GM12865 (cell line): ENCODE results near the gene WRAP73.

ENCODE experiments used
- DNase-seq: peaks from one replicate; pipeline ENCODE4 v3.0.0; 2010; ENCODE audit warnings: low read depth
- H3K4me3 ChIP-seq: 2 replicates; pipeline ENCODE4 v1.5.1; 2011; ENCODE audit warnings: mild to moderate bottlenecking, low read depth, low read length, control low read depth
- TF ChIP-seq, protein P1 (sequence below): IDR thresholded peaks from 2 replicates; pipeline ENCODE4 v1.5.1; 2011; ENCODE audit warnings: low read length, control low read depth, low read depth, inconsistent platforms; ENCODE audit not compliant: insufficient read depth; ENCODE audit errors: missing control alignments

The WRAP73 gene

DNA sequence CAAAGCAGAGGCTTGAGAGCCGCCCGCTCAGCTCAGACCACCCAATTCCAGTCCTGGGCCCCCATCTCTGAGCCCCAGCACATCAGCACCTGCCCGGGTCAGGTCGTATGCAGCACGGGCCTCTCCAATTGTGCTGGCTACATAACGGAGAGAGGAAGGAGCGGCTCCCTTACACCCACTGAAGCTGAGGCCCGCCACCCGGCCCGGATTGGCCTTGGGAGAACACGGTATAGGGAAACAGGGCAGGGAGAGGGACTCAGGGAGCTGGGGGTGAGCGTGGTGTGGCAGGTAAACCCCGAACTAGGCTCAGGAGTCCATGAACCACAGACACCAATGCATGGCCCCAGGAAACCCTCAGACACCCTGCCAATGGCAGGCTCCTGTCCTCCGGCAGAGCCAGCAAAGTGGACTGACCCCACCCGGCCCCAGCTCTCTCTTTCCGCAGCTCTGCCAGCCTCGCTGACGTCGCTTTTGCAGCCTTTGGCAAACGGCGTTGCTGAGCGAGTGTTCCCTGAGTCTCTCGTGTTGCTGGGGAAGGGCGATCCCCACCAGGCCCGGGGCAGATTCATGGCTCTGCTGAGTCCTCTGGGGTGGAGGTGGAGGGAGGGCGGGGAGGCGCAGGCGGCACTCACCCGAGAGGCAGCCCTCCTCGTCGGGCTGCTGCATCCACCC is 55.1 kb downstream of the WRAP73 start:
- DNase-seq = no peak
- no peak overlapping the region for H3K4me3 ChIP-seq
- TF ChIP-seq, protein P1, sequence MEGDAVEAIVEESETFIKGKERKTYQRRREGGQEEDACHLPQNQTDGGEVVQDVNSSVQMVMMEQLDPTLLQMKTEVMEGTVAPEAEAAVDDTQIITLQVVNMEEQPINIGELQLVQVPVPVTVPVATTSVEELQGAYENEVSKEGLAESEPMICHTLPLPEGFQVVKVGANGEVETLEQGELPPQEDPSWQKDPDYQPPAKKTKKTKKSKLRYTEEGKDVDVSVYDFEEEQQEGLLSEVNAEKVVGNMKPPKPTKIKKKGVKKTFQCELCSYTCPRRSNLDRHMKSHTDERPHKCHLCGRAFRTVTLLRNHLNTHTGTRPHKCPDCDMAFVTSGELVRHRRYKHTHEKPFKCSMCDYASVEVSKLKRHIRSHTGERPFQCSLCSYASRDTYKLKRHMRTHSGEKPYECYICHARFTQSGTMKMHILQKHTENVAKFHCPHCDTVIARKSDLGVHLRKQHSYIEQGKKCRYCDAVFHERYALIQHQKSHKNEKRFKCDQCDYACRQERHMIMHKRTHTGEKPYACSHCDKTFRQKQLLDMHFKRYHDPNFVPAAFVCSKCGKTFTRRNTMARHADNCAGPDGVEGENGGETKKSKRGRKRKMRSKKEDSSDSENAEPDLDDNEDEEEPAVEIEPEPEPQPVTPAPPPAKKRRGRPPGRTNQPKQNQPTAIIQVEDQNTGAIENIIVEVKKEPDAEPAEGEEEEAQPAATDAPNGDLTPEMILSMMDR = no peak

- TF ChIP-seq, protein P1 = no peak
- H3K4me3 ChIP-seq = no peak overlapping the region
- DNase-seq = no peak
These were observed 56.2 kb downstream of the WRAP73 start for GRCh38 chr1:3593745-3594144.

GRCh38 chr1:3593334-3593733 is 56.6 kb downstream of the WRAP73 start:
- H3K4me3 ChIP-seq = no peak overlapping the region
- TF ChIP-seq, protein P1 = no peak
- DNase-seq = no peak

- no peak for DNase-seq
- TF ChIP-seq, protein P1 = no peak
- H3K4me3 ChIP-seq = no peak overlapping the region
These were observed 58.7 kb downstream of the WRAP73 start for GRCh38 chr1:3590951-3591865.

DNA sequence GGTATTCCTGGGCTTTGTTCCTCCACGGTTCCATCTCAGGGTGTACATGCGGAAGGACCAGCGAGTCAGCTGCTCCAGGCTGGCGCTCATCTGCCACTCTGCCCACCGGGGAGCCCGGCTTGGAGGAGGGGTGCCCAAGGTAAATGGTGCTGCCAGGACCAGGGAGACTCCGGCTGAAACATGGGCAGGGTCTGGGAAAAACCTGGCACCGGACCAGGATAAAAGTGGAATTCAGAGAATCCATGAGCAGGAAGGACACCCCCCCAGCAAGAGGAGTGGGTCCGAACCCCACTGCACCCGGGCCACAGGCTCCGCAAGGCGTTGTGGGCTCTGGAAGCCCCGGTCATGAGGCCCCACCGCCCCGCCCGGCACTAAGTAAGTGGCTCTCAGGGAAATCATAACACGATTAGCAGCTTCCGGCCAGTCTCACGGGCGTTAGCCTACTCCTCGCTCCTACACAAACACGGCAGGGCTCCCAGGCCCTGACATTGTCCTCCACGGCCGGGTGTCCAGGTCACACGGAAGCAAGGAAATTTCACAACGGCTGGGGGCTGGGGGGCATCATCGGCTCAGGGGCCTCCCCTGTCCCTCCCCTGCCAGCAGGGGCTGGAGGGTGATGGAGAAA is 59.7 kb downstream of the WRAP73 start:
- DNase-seq = no peak
- no peak overlapping the region for H3K4me3 ChIP-seq
- TF ChIP-seq, protein P1 = no peak

DNA sequence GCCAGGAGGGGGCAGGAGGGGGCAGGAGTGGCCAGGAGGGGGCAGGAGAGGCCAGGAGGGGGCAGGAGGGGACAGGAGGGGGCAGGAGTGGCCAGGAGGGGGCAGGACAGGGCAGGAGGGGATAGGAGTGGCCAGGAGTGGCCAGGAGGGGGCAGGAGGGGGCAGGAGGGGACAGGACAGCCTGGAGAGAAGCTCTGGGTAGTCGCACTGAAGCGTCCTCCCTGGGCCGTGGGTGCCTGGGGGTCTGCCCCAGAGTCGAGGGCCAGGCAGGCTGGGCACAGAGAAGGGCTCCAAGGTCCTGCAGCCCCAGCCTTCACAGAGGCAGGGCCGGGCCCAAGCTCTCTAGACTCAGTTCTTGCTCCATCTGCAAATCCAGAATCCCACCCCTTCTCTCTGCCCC is 61.5 kb downstream of the WRAP73 start:
- DNase-seq = no peak
- TF ChIP-seq, protein P1 = no peak

More for the DNA sequence above, 61.5 kb downstream of the WRAP73 start:
- H3K4me3 ChIP-seq = no peak overlapping the region
